Measurements from ENCODE around the gene ARSJ. TPM values are rescaled to one million over a fixed set of nuclear protein-coding genes. Genes with fewer than 3 reads are reported as not detected.

The ARSJ gene
- total RNA-seq, 4 donors from 2014 or later, result 18.1 to 26.0 (median 21.2) TPM

- TF ChIP-seq POLR2AphosphoS5 (IDR thresholded peaks at IDR 0.05), result no peak
- Histone ChIP-seq H3K9me3 (no peaks in the 10 kb centered on the region), H3K4me1 (no peaks in the 10 kb centered on the region), H3K27me3 (no peaks in the 10 kb centered on the region), H3K4me3 (no peak overlapping the region), H3K36me3 (no peaks in the 10 kb centered on the region), H3K27ac (replicated peaks in 1 of 4) (no peak overlapping the region)
- WGBS, result 88% methylated on average over 5 of the region's 5 CpGs
- intact Hi-C loops (cut with DNase I), result no loop called here
- no peak for DNase-seq (ENCODE audit: extremely low spot score)
Observed at GRCh38 chr4:114025176-114025777, 45.8 kb upstream of the ARSJ start.

DNA sequence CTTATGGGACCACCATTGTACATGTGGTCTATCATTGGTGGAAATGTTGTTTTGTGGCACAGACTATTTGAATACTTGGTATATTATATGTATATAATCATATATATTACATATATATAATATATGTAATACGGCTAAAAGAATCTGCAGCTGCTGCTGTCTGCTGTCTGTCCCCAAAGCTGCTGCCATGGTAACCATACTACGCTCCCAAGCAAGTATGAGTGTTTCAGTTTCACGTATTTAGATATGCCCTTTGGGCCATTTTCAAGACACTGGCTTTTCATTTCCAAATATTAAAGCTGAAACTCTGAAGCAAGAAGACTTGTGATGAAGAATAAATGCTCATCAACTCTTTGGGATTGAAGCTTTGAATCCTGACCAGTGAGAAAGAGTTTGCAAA is 42.0 kb upstream of the ARSJ start:
- TF ChIP-seq POLR2A (IDR thresholded peaks at IDR 0.05; ENCODE audit: low read depth) (no peak), CTCF (IDR thresholded peaks at IDR 0.05) (no peak), EP300 (IDR thresholded peaks at IDR 0.05) (no peak), POLR2AphosphoS5 (IDR thresholded peaks at IDR 0.05) (no peak)
- Histone ChIP-seq H3K9me3 (no peaks in the 10 kb centered on the region), H3K4me1 (no peaks in the 10 kb centered on the region), H3K27me3 (no peaks in the 10 kb centered on the region), H3K36me3 (no peaks in the 10 kb centered on the region), H3K27ac (replicated peaks in 1 of 4) (no peak overlapping the region), H3K4me3 (no peak overlapping the region)
- 97% methylated on average over 3 of the region's 3 CpGs for WGBS
- intact Hi-C loops (cut with DNase I), result no loop called here
- no peak for DNase-seq (ENCODE audit: extremely low spot score)

- Histone ChIP-seq H3K27ac (replicated peaks in 1 of 4) (no peak overlapping the region), H3K4me3 (no peak overlapping the region), H3K4me1 (no peaks in the 10 kb centered on the region), H3K9me3 (no peaks in the 10 kb centered on the region), H3K36me3 (no peaks in the 10 kb centered on the region), H3K27me3 (no peaks in the 10 kb centered on the region)
- WGBS, result 86% methylated on average over 1 of the region's 1 CpG
- intact Hi-C loops (cut with DNase I), result no loop called here
- no peak for DNase-seq (ENCODE audit: extremely low spot score)
- TF ChIP-seq CTCF (IDR thresholded peaks at IDR 0.05), result no peak
- TF ChIP-seq EP300 (IDR thresholded peaks at IDR 0.05), result no peak
- no peak for TF ChIP-seq POLR2AphosphoS5 (IDR thresholded peaks at IDR 0.05)
- TF ChIP-seq POLR2A (IDR thresholded peaks at IDR 0.05; ENCODE audit: low read depth), result no peak
Observed at GRCh38 chr4:114019969-114020358, 40.5 kb upstream of the ARSJ start.

GRCh38 chr4:114019276-114019968 is 40.0 kb upstream of the ARSJ start:
- H3K9me3 ChIP-seq, result no peaks in the 10 kb centered on the region
- no peak overlapping the region for H3K27ac ChIP-seq (replicated peaks in 1 of 4)
- WGBS, result 44% methylated on average over 2 of the region's 2 CpGs
- no peaks in the 10 kb centered on the region for H3K4me1 ChIP-seq
- DNase-seq (ENCODE audit: extremely low spot score), result no peak
- H3K27me3 ChIP-seq, result no peaks in the 10 kb centered on the region
- intact Hi-C loops (cut with DNase I), result no loop called here
- TF ChIP-seq POLR2A (IDR thresholded peaks at IDR 0.05; ENCODE audit: low read depth) (no peak), CTCF (IDR thresholded peaks at IDR 0.05) (no peak), EP300 (IDR thresholded peaks at IDR 0.05) (no peak), POLR2AphosphoS5 (IDR thresholded peaks at IDR 0.05) (no peak)
- H3K4me3 ChIP-seq, result no peak overlapping the region
- no peaks in the 10 kb centered on the region for H3K36me3 ChIP-seq

DNA sequence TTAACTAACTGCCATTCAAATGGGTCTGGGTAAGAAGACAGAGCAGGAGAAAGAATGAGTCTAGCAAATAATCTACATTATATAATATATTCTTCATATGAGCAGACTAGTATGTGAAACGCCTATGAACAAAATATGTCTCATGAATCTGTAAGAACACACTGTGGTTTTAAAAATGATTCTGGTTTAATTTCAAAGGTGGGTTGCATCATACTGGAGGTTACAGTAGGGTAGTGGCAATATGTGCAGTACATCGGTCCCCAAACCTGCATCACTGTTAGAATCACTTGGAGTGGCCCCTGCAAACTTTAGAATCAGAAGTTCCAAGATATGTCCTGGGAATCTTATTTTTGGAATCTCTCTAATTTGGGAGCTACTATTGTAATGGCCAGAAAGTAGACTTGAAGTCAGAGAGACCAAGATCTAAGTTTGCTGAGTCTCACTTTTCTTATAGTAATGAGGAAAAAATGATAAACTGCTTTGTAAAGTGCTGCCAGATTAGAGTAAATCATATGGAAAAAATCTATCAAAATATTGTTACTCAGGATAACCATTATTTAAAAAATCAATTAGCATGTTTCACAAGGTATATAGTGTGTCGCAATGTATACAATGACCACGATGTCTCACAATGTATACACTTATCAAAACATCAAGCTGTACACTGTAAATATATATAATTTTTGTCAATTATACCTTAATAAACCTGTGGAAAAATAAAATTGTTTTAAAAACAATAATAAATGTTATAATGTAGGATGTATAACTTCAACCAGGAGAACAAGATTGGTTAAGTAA is 37.9 kb upstream of the ARSJ start:
- H3K4me1 ChIP-seq, result no peaks in the 10 kb centered on the region
- no peaks in the 10 kb centered on the region for H3K9me3 ChIP-seq
- no peak overlapping the region for H3K4me3 ChIP-seq
- no peaks in the 10 kb centered on the region for H3K36me3 ChIP-seq
- TF ChIP-seq POLR2A (IDR thresholded peaks at IDR 0.05; ENCODE audit: low read depth), result no peak
- no peak for TF ChIP-seq EP300 (IDR thresholded peaks at IDR 0.05)
- no peak for TF ChIP-seq CTCF (IDR thresholded peaks at IDR 0.05)
- TF ChIP-seq POLR2AphosphoS5 (IDR thresholded peaks at IDR 0.05), result no peak
- H3K27me3 ChIP-seq, result no peaks in the 10 kb centered on the region
- H3K27ac ChIP-seq (replicated peaks in 1 of 4), result no peak overlapping the region
- DNase-seq (ENCODE audit: extremely low spot score), result no peak
- intact Hi-C loops (cut with DNase I), result no loop called here
- 87% methylated on average over 4 of the region's 4 CpGs for WGBS

All from esophagus muscularis mucosa (tissue), 4 donors.